NCI-H1436 treated with DMSO at 0.1 percent for 48 hours (cell line): ENCODE data around the gene AIFM2.
"Not testable (repeated sequence)": the region's sequence is repeated elsewhere in the genome, so short reads cannot be mapped to it uniquely, and the experiment has no call there.

Experiments
- DNase-seq: peaks from one replicate; lab custom pipeline; 2025; lab: John Stamatoyannopoulos, UW

The AIFM2 gene

DNA sequence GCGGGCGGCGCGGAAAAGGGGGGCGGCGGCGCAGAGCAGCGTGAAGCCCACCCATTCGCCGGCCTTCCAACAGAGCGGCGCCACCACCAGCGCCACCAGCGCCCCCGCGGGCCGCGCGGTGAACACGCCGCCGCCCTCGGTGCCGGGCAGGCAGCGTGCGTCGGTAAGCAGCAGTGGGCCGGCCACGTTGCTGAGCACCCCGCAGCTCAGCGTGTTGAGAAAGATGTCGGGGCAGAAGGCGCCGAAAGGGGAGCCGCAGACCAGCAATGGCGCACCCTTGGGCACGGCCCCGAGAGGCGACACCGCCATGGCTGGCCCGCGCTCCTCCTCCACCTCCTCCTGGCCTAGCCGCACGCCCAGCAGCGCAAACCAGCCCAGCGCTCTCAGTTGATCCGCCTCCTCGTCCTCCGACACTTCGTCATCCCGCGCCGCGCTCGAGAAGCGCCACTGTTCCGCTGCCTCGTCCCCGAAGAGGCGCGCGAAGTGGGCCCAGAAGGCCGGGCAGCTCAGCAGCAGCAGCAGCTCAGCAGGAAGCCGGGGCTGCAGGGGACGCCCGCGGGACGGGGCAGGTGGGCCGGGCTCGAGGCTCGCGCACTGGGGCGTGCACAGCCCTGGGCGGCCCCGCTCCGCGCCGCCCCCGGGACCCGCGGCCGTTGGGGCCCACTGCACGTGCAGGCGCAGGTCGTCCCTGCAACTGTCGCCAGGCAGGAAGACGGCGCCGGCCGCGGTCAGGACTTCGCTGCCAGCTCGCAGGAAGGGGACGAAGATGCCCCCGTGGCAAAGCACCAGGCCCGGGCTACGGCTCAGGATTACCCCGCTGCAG, 13.3 kb upstream of the AIFM2 start:
- no peak for DNase-seq

DNA sequence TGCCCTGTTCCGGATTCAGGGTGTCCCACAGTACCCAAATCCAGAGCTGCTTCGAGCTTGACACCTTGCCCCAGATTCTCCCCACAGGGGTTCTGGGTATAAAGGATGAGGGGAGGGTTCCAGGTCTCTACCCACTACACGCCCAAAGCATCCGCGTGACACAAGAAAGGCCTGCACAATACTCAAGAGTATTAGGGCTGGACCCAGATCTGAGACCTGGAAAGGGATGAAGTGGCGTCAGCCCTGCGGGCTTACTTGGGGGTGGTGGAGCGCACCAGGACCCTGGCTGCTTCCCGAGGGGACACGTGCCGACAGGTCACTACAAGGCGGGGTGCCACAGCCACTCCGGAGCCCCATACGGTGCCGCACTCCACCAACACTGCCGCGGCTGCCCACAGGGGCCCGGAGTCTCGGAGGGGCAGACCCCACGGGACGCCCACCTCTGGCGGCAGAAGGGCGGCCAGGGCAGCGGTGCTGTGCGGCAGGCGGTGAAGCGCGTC, 12.6 kb upstream of the AIFM2 start:
- no peak for DNase-seq

DNA sequence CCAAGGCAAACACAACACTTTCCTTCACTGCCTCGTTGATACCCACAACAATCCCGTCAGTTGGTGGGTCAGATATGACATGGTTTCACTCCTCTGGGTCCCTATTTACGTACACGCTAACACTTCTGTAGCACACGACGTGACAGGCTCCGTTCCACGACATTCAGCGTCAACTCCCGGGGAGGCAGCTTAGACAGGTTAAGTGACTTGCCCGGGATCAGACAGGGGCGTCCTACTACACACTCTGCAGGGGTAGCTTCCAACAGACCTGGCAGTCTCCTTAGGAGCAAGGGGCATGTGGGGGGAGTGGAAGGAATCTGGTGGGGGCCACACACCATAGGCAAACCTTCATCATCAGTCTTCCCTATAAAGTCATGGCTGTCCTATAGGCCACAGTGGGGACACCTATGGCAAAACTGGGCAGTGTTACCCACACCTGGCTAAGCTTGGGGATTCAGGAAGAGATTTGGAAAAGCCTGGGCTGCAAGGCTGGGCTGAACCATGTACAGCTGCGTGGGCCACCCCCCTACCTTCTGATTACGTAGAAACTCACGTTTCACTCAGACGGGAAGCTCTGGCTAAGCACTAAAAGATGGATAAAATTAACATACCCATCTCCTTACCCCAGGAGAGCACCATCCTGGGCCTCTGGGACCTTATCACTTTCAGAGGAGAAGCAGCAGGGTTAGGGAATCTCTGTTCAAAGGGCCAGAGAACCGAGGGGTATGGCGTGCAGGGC, 11.9 kb upstream of the AIFM2 start:
- no peak for DNase-seq

DNA sequence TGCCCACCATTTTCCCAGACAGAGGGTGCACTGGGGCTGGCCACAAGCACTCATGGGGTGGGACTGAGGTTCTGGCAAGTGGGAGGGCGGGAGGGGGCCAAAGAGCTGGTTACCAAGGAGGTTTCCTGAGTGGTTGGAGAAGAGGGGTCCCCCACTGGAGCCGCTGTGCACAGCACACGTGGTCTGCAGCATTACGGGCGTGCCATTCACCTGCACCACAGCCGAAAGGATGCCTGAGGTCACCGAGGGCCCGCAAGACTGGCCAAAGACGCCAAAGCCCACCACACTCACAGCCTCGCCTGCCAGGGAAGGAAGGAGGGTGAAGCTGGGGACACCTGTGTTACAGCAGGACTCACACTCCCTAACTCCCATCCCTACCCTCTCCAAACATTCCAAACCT, 9.9 kb upstream of the AIFM2 start:
- DNase-seq = no peak

DNA sequence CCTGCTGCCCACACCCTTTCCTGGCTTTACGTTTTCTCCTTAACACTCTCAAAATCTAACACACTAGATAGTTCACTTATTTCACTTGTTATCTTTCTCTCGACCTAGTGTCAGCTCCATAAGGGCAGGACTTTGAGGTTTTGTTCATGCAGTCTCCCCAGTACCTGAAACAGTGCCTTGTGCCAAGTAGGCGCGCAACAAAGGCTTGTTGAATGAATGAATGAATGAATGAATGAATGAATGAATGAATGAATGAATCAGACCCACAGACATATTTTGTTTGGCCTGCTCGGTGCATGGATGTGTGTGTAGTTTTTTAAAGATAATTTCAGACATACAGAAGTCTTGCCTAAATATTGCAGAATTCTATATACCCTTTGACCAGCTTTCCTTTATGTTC, 7.7 kb upstream of the AIFM2 start:
- no peak for DNase-seq

DNA sequence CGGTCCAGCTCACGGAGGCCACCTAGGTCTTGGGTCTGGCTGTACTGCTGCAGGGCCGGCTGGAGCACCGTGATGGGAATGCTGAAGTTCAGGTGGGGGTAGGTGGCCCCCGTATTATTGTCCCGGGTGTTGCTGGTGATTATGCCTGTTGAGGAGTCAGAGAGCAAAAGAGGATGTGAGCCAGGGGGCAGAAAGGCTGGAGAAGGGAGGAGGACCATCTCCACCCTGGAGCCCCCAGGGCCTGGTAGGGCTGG, 7.3 kb upstream of the AIFM2 start:
- no peak for DNase-seq

DNA sequence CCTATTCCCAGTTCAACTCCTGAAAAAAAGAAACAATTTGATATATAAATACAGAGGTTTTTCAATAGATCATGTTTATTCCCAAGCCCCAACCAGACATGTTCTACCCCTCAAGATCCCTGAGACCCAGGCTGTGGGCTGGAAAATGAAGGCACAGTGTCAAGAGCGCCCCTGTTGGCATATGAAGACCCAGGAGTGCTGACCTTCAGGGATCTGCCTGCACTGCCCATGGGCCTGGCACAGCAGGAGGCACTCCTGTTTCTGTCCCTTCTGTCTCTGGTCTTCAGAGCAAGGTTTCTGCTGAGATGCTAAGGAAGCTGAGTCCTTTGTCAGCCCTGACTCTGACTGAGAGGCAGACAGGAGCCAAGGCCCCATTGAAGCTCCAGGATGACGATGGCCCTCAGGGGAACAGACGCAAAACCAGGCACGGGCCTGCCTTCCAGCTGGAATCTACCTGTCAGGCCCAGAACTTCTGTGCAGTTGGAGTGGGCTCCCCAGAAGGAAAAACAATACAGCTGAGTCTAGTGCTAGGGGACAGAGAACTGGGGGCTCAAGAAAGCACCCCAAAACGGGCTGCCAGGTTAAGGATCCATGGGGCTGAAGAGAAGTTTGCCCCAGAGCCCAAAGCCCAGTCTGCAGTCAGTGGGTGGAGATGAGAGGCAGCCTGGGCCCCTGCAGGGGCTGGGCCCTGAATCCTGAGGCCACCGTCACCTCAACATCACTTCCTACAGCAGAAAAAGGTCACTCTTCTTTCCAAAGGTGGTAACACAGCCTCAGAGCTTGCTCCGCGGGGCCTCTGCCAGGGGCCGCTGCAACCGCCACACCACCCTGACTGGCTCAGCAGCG, 6.7 kb upstream of the AIFM2 start:
- DNase-seq = no peak

DNA sequence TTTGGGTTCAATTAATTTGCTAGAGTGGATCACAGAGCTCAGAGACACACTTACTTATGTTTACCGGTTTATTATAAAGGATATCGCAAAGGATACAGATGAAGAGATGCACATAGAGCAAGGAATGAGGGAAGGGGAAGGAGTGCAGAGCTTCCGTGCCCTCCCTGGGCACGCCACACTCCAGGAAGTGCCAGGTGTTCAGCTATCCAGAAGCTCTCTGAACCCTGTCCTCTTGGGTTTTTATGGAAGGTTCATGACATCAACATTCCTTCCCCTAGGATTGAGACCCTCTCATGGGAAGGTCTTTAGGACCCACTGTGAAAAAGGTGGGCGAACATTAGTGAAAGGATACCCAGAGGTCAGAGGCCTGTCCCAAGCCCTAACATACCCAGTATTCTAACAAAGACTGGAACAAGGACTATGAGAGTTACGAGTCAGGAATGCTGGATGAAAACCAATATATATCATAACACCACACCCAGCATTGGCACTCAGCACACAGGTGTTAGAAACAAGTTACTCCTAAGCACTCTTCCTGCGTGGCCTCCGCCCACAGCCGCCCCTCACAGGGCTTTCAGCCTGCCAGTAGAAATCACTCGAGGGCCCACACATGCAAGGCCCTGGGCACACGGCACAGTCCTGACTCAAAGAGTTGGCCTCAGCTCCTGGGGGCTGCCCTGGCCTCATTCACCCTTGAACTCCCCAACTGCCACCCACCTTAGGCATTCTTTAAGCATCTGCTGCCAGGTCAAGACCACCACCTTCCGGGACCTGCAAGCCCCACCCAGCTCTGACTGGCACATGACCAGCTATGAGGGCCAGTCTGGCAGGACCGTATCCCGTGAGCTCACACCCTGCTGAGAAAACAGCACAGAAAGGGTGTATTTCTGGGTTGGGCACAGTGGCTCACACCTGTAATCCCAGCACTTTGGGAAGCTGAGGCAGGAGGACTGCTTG, 5.6 kb upstream of the AIFM2 start:
- DNase-seq = no peak

DNA sequence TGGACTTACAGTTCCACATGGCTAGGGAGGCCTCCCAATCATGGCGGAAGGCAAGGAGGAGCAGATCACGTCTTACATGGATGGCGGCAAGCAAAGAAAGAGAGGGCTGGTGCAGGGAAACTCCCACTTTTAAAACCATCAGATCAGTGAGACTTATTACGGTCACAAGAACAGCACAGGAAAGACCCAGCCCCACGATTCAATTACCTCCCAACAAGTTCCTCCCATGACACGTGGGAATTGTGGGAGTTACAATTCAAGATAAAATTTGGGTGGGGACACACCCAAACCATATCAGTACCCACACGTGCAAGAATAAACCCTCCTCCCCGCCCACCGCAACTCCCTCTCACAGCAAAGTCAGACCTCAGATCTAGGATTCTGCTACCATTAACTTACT, 4.5 kb upstream of the AIFM2 start:
- no peak for DNase-seq

DNA sequence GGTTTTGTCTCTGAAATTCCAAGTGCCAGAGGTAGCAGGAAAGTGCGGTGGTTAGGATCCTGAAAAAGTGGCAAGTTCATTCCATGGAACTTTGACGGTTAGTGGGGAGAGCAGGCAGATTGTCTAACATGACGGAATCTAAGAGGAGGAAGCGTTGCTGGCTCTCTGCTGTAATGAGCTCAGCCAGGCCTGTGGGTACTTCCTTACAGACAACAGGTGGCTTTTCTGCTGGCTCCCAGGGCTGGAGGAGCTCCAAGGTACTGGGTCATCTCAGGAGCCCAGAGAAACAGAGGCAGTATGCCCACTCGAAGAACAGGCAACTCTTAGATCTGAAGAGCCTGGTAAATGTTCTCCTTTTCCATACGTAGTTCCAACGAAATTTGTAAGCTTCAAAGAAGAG, 3.1 kb upstream of the AIFM2 start:
- no peak for DNase-seq

DNA sequence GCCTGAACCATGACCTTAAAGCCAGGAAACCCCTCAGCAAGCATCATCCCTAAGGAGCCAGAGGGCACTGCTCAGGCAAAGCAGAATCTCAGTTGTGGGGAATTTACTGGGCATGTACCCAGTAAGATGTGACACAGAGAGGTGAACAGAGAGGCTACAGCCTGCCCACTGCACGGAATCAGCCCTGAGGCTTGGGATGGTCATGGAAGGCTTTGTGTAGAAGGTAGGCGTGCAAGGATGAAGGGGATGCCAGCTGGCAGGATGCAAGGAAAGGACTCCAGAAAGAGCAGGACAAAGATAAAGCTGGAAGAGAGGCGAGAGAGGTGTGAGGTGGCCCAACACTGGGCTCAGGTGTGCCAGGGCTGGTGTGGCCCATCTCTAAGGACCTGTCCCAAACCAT, 2.4 kb upstream of the AIFM2 start:
- no peak for DNase-seq

DNA sequence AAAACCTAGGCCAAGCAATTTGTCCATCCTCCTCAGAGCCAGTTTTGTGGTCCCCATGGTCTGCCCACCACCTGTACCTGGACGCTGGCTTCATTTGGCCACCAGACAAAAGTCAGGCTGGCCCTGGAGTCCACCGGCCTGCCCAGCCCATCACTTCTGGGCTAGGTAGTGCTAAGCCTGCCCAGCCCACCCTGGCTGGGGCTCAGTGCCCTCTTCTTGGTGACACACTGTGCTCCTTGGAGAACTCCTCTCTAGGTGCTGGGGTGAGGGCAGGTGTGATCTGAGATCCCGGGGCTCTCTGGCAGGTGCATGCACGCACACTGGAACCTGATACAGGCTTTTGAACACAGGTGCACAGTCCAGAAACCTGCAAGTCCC, 1.1 kb downstream of the AIFM2 start:
- no peak for DNase-seq

DNA sequence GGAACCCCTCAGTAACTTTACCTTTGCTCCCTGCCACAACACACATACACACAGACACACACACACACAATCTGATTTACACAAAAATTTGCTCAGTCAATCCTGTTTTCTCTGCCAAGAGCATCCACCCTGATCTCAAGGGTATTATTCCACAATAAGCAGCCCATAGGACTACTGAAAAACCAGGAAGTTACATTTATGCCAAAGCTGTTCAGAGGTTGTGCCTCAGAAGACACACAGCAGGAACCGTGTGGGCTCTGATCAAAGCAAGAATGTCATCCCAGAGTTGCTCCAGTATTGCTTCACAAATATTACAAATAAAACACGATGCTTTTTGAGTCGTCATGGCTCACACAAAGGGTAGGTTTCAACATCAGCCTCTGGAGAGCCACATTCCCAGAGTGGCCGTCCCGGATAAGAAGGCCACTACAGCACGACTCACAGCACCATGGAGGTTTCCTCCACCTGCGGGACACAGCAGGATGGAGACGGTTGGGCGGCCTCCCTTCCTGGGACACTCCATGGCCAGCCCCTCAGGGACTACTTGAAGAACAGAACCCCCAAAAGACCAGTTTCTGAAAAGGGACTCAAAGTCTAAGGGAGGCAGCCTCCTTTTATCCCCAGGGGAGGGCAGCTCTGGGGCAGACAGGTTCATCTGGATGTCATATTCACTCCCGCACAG, 1.6 kb downstream of the AIFM2 start:
- no peak for DNase-seq

DNA sequence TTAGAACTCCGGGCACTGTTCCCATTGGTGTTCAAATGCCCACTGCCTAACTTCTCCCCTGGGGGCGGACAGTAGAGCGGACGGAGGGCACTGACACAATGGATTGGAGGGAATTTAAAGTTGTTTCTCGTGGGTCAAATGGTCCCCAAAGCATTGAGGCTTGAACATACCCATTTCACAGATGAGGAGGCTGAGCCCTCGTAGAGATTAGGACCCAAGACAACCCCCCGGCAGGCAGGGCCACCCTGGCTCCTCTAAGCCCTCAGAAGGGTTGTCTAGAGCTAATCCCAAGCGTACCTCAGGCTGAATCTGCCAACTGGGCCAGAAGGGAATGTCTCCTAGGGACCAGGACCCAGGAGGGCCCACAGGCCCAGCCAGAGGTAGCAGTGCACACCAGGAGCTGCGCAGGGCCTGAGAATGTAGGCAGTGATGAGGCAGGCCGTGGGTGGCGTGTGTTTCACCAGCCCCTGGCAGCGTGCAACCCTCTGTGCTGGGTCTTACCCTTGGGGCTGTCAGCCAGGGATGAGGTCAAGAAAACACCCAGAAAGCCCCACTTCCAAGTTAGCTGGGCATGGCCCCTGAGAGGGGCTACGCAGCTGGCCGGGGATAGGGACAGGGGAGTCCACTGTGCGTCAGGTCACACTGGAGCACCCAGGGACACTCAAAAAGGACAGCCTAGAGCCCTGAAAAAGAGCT, 5.8 kb downstream of the AIFM2 start:
- no peak for DNase-seq

DNA sequence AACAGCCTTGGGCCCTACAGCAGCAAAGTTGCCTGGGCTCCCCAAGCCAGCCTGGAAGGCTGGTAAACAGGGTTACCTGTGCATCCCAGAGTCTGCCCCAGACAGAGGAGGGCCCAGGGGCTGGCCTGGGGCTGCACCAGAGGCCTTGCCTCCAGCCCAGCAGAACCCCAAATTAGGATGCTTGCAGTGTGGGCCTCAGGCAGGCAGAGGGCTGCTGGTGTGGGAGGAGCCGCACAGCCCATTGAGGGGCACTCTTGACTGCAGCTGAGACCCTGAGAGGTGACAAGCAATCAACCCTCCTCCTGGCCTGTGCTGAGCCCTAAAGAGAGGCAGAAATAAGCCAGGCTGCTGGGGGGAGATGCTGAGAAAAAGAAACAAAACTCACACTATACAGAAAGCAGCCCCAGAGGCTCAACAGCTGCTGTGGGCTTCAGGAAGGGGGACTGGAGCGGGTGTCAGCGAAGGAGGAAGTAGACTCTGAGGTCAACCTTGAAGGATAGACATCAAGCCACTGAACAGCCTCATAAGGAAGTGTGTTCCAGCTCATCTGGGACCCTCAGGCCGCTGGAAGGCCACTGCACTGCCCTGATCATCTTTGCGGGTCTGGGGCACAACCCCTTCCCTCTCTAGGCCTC, 6.6 kb downstream of the AIFM2 start:
- DNase-seq = no peak

DNA sequence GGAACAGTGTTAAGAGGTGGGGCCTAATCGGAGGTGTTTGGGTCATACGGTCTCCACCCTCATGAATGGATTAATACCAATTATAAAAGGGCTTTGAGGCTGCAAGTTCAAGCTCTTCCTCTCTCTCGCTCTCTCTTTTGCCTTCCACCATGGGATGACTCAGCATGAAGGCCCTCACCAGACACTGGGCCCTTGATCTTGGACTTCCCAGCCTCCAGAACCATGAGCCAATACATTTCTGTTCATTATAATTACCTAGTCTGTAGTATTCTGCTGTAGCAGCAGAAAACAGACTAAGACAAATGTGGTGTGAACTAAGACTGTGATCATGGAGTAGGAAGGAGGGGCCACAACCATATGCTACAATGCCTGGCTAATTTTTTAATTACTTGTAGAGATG, 7.7 kb downstream of the AIFM2 start:
- DNase-seq = no peak

DNA sequence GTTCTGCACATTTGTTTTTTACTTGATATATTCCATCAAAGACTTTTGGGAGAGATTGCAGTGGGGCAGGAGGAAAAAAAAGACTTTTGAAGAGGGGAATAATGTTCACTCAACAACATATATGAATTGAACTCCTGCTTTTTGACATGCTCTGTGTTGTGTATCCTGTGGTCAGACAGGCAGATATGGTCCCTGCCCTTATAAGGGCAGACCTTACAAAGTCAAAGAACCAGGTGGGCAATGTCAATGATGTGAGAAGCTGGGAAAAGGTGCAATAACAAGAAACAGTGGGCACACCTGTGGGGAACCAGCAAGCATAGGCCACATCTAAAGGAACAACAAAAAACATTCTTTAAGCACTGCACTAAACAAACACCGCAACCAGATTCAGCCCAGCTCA, 8.2 kb downstream of the AIFM2 start:
- no peak for DNase-seq

DNA sequence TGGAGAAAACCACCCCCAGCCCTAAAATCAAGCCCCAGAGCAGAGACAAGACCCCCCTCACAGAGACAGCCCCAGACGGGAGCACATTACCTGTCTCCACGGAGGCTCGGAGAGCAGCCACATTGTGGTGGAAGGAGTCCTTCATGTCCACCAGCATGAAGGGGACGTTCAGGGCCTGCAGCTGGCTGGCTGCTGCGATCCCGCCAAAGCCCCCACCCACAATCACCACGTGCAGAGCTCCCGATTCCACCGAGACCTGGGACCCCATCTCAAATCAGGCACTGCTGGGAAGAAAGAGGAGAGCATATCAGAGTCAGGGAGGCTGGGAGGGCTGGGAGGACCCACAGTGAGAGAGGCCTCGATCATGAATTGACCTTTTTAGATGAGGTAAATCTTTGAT, 8.8 kb downstream of the AIFM2 start:
- no peak for DNase-seq

DNA sequence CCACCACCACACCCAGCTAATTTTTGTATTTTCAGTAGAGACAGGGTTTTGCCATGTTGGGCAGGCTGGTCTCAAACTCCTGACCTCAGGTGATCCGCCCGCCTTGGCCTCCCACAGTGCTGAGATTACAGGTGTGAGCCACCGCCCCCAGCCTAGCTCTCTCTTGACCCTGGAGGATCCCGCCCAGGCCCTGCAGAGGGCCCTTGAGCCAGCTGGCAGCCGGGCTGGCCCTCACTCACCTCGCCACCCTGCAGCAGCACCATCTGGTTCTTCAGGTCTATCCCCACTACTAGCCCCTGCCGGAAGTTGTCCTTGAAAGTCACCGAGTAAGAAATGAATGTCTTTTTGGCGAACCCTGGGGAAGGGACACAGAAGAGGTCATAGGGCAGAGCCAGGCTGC, 9.5 kb downstream of the AIFM2 start:
- DNase-seq = not testable (repeated sequence)

DNA sequence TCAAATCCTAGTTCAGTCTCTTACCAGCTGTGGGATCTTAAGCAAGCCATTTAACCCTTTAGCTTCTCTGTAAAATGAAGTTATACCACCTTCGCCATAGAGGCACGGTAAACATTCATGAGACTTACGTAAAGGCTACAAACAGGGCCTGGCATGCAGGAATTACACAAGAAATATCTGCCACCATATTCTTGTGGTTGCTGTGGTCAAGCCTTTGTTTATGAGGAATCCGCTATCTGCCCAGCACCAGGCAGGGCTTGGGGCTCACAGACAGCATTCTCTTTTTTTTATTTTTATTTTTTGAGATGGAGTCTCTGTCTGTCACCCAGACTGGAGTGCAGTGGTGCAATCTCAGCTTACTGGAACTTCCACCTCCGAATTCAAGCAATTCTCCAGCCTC, 9.9 kb downstream of the AIFM2 start:
- DNase-seq = no peak
